Fibroblast of skin of left biceps (primary cell): ENCODE measurements around the gene RBM19.
"Not testable (repeated sequence)": the region's sequence is repeated elsewhere in the genome, so short reads cannot be mapped to it uniquely, and the experiment has no call there.

Source experiments
- DNase-seq, 2 experiments: peaks; one replicate each; pipeline ENCODE4 v3.0.0-alpha.2; 2013; ENCODE audit warnings: low read depth in 2 of 2

Gene RBM19

DNA sequence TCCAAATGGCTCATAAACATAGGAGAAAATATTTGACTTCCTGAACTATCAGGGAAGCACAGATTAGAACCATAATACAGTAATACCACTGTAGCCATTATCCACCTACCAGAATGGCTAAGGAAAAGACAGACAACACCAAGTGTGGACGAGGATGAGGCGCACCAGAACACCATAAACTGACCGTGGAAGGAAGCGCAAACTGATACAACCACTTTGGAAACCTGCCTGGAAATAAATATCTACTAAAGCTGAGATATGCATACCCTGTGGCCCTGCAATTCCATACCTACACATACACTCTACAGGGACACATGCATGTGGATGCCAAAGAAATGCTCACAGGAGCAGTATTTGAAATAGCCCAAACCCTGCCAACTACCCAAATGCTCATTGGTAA lies 60.3 kb downstream of the RBM19 start:
- DNase-seq, result no peak

- DNase-seq, result no peak
Measured at GRCh38 chr12:113903381-113903863, 62.7 kb downstream of the RBM19 start.

DNA sequence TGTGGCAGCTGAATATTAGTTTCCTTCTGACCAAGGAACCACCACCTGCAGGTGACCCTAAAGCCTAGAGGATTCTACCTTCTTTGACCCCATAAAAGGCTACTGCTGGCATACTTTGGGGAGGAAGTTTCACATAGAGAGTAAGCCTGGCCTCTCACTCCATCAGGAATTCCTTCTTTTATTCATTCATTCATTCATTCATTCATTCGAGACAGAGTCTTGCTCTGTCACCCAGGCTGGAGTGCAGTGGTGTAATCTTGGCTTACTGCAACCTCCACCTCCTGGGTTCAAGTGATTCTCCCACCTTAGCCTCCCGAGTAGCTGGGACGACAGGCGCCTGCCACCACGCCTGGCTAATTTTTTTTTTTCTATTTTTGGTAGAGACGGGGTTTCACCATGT lies 64.8 kb downstream of the RBM19 start:
- DNase-seq, result not testable (repeated sequence)

GRCh38 chr12:113900716-113901115 lies 65.4 kb downstream of the RBM19 start:
- no peak for DNase-seq

DNA sequence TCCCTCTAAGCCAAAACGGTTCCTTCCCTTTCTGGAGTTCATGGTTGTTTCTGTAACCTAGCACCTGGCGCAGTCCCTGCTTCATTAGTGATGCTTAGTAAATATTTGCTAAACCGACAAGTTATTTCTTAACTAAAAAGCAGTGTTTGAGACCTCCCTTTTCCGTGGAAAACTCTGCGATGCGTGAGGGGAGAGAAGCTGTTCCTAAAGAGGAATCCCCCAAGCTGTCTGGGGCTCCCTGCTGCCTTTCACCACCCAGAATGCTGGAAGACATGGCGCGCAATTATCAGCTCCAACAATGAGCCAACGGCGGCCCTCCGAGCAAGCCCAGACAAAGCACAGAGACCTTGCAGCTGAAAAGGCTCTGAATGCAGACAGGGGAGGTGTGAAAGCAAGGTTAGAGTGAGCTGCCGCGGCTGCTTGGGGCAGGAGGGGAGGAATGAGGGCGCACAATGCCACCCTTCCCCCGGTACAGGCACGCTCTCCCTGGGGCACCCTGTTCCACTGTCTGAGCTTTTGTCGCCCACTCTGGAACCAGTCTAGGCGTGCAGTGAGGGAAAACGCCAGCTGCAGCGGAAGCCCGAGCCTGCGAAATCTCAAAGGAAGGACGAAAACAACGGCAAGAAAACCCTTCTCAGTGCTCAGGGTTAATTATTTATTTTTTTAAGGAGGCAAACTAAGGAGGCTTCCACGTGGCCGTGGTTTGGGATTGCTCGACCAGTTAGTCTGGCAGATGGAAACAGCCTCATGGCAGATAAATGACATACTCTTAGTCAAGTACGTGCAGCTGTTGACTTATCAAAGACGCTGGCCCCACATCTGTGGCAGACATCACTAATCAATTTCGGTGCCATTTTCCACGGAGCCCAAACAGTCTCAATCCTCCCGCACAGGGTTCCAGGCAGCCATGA lies 66.3 kb downstream of the RBM19 start:
- DNase-seq, result no peak

GRCh38 chr12:113899042-113899560 lies 67.0 kb downstream of the RBM19 start:
- no peak for DNase-seq

GRCh38 chr12:113898466-113898865 lies 67.7 kb downstream of the RBM19 start:
- DNase-seq, result no peak

DNA sequence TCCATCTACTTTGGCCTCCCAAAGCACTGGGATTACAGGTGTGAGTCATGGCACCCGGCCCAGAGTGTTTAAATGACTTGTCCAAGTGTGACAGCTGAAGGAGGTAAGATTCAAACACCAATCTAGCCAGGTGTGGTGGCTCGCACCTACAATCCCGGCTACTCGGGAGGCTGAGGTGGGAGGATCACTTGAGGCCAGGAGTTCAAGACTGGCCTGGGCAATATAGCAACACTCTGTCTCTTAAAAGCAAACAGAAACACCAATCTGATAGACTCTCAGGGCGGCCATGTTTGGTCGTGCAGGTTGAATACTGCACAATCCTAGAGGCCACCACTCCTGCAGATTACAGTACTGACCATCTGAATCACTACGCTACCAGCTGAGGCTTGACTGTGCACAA lies 68.7 kb downstream of the RBM19 start:
- no peak for DNase-seq

DNA sequence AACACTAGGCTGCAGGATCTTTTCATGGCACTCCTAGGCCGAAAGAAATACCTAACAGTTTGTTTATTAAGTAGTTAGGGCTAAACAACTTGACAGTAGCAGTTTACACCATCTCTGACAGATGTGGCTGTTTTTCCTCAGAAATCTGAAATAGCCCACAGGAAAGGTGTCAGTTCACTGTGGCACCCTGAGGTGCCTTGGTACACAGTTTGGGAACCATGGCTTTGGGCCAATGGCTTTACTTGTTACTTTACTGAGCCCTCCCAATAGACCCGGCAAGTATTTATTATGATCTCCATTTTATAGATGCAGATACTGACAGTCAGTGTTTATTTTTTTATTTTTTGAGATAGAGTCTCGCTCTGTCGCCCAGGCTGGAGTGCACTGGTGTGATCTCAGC lies 69.3 kb downstream of the RBM19 start:
- no peak for DNase-seq

GRCh38 chr12:113896194-113896593 lies 69.9 kb downstream of the RBM19 start:
- DNase-seq, result no peak

DNA sequence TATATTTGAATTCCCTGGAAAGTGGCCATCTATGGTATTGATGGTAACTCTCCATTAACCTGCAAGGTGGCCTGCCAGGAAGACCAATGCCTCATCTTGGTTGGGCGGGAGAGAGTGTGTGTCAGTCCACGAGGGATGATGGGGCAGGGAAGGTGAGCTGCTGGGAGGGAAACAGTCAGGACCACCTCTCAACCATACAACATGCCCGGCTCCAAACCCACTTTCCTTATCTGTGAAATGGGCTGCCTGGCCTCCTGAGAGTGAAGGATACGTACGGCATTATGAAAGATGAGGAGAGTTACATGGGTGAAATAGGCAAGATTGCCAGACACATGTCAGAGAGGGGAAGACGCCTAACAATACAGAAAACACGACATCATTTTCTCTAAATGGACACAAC lies 70.9 kb downstream of the RBM19 start:
- DNase-seq, result no peak

GRCh38 chr12:113894697-113895096 lies 71.4 kb downstream of the RBM19 start:
- DNase-seq, result no peak

- DNase-seq, result no peak
Measured at GRCh38 chr12:113893221-113893620, 72.9 kb downstream of the RBM19 start.

- DNase-seq, result no peak
Measured at GRCh38 chr12:113892556-113892955, 73.6 kb downstream of the RBM19 start.

- DNase-seq, result no peak
Measured at GRCh38 chr12:113891739-113892520, 74.2 kb downstream of the RBM19 start.

GRCh38 chr12:113891167-113891692 lies 74.9 kb downstream of the RBM19 start:
- no peak for DNase-seq

DNA sequence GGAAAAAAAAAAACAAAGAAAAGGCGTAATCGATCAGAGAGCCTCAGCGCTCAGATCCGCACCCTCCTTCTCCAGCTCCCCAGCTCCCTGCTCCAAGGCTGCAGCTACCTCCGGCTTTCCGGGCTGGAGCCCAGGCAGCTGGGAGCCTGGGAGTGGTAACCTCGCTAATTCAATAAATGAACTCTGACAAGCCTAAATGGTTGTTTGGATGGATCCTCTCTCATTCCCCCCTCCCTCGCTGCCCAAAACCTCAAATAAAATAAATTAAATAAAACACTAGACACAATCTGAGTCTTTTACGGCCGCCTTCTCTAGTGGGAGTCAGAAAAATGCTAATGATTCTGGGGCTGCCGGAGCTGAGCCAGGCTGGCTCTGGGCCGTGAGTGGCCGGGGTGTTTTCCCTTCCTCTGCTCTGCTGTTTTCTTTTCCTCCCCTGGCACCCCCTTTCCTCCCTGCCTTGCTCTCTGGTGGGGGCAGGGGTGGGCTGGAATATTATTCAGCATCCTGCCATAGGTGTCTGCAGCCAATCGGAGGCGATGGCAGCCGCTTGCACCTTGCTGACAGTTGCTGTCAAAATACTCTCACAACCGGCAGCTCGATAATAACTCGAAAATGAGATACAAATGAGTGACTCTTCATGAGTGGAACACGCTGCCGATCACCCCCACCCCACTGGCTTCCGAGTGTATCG lies 76.1 kb downstream of the RBM19 start:
- no peak for DNase-seq

DNA sequence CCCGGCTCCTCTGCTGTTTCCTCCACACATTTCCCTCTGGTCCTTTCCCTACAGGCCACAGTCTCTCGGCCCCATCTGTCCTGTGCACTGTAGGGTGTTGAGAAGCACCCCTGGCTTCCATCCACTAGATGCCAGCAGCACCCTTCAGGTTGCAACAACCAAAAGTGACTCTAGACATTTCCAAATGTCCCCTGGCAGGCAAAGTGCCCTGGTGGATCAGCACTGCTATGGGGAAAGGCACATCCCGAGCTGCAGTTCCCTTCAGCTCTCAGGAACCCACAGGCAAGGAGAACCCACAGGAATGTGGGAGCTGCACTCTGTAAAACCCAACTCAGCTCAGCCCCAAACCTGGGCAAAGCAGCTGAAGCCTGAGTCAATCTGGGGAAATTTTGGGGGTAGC lies 77.0 kb downstream of the RBM19 start:
- peak; percentile 9 to 20 for DNase-seq

- no peak for DNase-seq
Measured at GRCh38 chr12:113888435-113888834, 77.7 kb downstream of the RBM19 start.

DNA sequence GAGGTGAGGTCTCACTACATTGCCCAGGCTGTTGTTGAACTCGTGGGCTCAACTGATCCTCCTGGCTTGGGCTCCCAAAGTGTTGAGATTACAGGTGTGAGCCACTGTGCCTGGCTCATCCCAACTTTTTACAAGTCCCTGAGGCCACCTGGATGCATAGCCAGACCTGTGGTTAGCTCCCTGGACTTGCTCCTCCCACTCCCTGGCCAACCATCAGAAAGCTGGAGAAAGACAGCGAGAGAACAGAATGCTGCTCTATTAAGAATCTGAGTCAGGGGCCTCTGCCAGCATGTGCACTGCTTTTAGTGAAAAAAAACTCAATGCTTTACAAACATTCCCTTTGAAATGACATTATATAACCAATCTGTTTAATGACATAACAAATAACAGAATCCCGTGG lies 78.2 kb downstream of the RBM19 start:
- DNase-seq, result no peak

DNA sequence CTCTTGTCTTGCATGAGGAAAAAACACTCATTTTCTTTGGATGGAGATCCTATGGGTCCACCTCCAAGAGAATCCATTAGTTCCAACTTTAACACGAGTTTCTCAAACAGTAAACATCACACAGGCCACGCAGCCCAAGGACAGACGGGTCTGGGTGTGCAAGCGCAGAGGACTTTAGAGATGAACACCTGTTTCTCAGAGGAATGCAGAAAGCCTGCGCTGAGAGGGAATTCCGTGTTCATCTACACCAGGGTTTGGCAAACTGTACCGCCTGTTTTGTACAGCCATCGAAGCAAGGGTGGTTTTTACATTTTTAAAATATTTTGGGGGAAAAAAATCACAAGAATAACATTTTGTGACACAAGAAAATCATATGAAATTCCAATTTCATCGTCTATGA lies 79.4 kb downstream of the RBM19 start:
- no peak for DNase-seq

DNA sequence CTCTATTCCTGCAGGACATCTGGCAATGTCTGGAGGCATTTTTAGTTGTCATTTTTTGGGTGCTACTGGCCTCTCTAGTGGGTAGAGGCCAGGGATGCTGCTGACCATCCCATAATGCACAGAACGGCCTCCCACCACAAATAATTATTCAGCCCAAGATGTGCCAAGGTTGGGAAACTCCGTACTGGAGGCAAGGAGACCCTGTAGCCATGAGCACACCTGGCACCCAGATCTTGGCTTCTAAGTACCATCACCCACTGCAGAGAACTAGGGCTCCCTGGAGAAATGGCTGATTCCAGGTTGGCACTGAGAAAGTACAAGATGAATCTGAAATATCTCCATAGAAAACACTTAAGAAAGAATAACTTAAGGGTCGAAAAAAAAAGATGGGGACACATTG lies 81.7 kb downstream of the RBM19 start:
- DNase-seq, result no peak
